Liver (tissue), 9 donors: Measurements from ENCODE around the gene CYTH2. TPM values are rescaled to one million over a fixed set of nuclear protein-coding genes. Genes with fewer than 3 reads are reported as not detected.

ENCODE experiments used
- DNase-seq: peaks from one replicate; pipeline ENCODE4 v3.0.0-alpha.2; 2017; ENCODE audit warnings: low spot score
- H3K27ac ChIP-seq, 2 donors: one replicate each; pipeline ENCODE4 v1.7.0; 2013; ENCODE audit warnings: inconsistent platforms in 2 of 2, low read length in 2 of 2, control low read depth in 1 of 2, low read depth in 1 of 2, mild to moderate bottlenecking in 1 of 2
- H3K27me3 ChIP-seq, 4 donors: one replicate each; pipeline versions ENCODE4 v1.6.1 to v1.7.0; 2013; ENCODE audit warnings: low read length in 3 of 4, inconsistent platforms in 1 of 4, mild to moderate bottlenecking in 1 of 4, moderate library complexity in 1 of 4; ENCODE audit not compliant: control insufficient read depth in 4 of 4, insufficient read depth in 4 of 4
- H3K36me3 ChIP-seq, 4 donors: one replicate each; pipeline versions ENCODE4 v1.6.1 to v1.7.0; 2013; ENCODE audit warnings: low read length in 3 of 4, mild to moderate bottlenecking in 3 of 4, low read depth in 1 of 4, moderate library complexity in 1 of 4; ENCODE audit not compliant: control insufficient read depth in 4 of 4, insufficient read depth in 3 of 4
- H3K4me1 ChIP-seq, 4 donors: one replicate each; pipeline versions ENCODE4 v1.6.1 to v1.7.0; 2013; ENCODE audit warnings: low read length in 3 of 4, mild to moderate bottlenecking in 3 of 4, moderate library complexity in 1 of 4; ENCODE audit not compliant: control insufficient read depth in 4 of 4, insufficient read depth in 4 of 4
- H3K4me3 ChIP-seq, 3 donors: one replicate each; pipeline versions ENCODE4 v1.6.1 to v1.7.0; 2013; ENCODE audit warnings: low read length in 3 of 3, control low read depth in 1 of 3, low read depth in 1 of 3, mild to moderate bottlenecking in 1 of 3
- H3K9ac ChIP-seq, 2 donors: one replicate each; pipeline ENCODE4 v1.7.0; 2013; ENCODE audit warnings: low read length in 2 of 2, mild to moderate bottlenecking in 2 of 2, moderate library complexity in 2 of 2, control low read depth in 1 of 2, low read depth in 1 of 2
- H3K9me3 ChIP-seq, 4 donors: one replicate each; pipeline versions ENCODE4 v1.6.1 to v1.7.0; 2013; ENCODE audit warnings: low read length in 3 of 4; ENCODE audit not compliant: control insufficient read depth in 4 of 4
- ATF3 ChIP-seq: IDR thresholded peaks from 2 replicates; pipeline ENCODE4 v1.6.1; 2016; ENCODE audit warnings: antibody characterized with exemption
- CTCF ChIP-seq: fragments of 150-350 bp; IDR thresholded peaks from 2 replicates; pipeline ENCODE4 v1.5.1; 2017; ENCODE audit warnings: improper control_type of control experiment, low read depth, low read length; ENCODE audit not compliant: missing input control
- EGR1 ChIP-seq, 2 donors: IDR thresholded peaks; 2 replicates each; pipeline ENCODE4 v1.6.1; 2016 to 2018; ENCODE audit warnings: antibody characterized with exemption in 2 of 2, low read depth in 2 of 2
- FOXA1 ChIP-seq: IDR thresholded peaks from 2 replicates; pipeline ENCODE4 v1.6.1; 2016; ENCODE audit warnings: antibody characterized with exemption
- FOXA2 ChIP-seq: IDR thresholded peaks from 2 replicates; pipeline ENCODE4 v1.6.1; 2016; ENCODE audit warnings: antibody characterized with exemption
- GABPA ChIP-seq, 2 donors: IDR thresholded peaks in 1 of 2; conservative IDR thresholded peaks in 1 of 2; 2 replicates each; pipeline ENCODE4 v1.6.1; 2016; ENCODE audit warnings: antibody characterized with exemption in 2 of 2, mild to moderate bottlenecking in 1 of 2, moderate library complexity in 1 of 2
- HNF4A ChIP-seq, 2 donors: conservative IDR thresholded peaks; 2 replicates each; pipeline ENCODE4 v1.6.1; 2016; ENCODE audit warnings: antibody characterized with exemption in 2 of 2, mild to moderate bottlenecking in 2 of 2
- HNF4G ChIP-seq: IDR thresholded peaks from 2 replicates; pipeline ENCODE4 v1.6.1; 2016; ENCODE audit warnings: antibody characterized with exemption
- JUND ChIP-seq, 2 donors: IDR thresholded peaks; 2 replicates each; pipeline ENCODE4 v1.6.1; 2016; ENCODE audit warnings: antibody characterized with exemption in 2 of 2
- MAX ChIP-seq: IDR thresholded peaks from 2 replicates; pipeline ENCODE4 v1.6.1; 2016; ENCODE audit warnings: antibody characterized with exemption
- NR2F2 ChIP-seq: IDR thresholded peaks from 2 replicates; pipeline ENCODE4 v1.6.1; 2016; ENCODE audit warnings: antibody characterized with exemption
- RAD21 ChIP-seq, 2 donors: IDR thresholded peaks; 2 replicates each; pipeline ENCODE4 v1.6.1; 2016; ENCODE audit warnings: antibody characterized with exemption in 2 of 2, mild to moderate bottlenecking in 2 of 2
- REST ChIP-seq: IDR thresholded peaks from 2 replicates; pipeline ENCODE4 v1.6.1; 2016; ENCODE audit warnings: antibody characterized with exemption, mild to moderate bottlenecking
- RXRA ChIP-seq, 2 donors: IDR thresholded peaks; 2 replicates each; pipeline ENCODE4 v1.6.1; 2017 to 2018; ENCODE audit warnings: antibody characterized with exemption in 2 of 2, mild to moderate bottlenecking in 1 of 2
- SP1 ChIP-seq: IDR thresholded peaks from 2 replicates; pipeline ENCODE4 v1.6.1; 2018; ENCODE audit warnings: antibody characterized with exemption, mild to moderate bottlenecking
- TAF1 ChIP-seq: conservative IDR thresholded peaks from 2 replicates; pipeline ENCODE4 v1.6.1; 2016; ENCODE audit warnings: antibody characterized with exemption, mild to moderate bottlenecking
- YY1 ChIP-seq: IDR thresholded peaks from 2 replicates; pipeline ENCODE4 v1.6.1; 2016; ENCODE audit warnings: antibody characterized with exemption, mild to moderate bottlenecking
- ZBTB33 ChIP-seq: IDR thresholded peaks from 2 replicates; pipeline ENCODE4 v1.6.1; 2016; ENCODE audit warnings: antibody characterized with exemption
- WGBS: extraction: QIAGEN DNeasy Blood & Tissue Kit; methylation state at CpG from one replicate; pipeline ENCODE4 v1.1.7; 2013; 5-methylcytosine and 5-hydroxymethylcytosine counted together
- polyA plus RNA-seq, 2 donors: library from polyadenylated mRNA; stranded (reverse) in 1 of 2; unstranded in 1 of 2; fragments of 200-250 nt in 1 of 2; fragments of >200 nt in 1 of 2; fragmentation: Nextera tagmentation in 1 of 2; extraction: Ambion mirVana in 1 of 2; gene quantifications; one replicate each; pipeline versions ENCODE4 v1.2.1 to v1.2.3, GENCODE V29; 2013 to 2015
- total RNA-seq, 2 donors: library from RNA; depleted of rRNA; stranded (reverse); fragments of >200 nt; gene quantifications; one replicate each; pipeline ENCODE4 v1.2.3, GENCODE V29; 2014
- donor health status: healthy.
- donor health status: healthy.
- donor health status: healthy.
- donor health status: healthy.
- donor health status: healthy.

CYTH2 gene
- total and polyA plus RNA-seq, 4 donors, result 13.0 to 16.9 (median 13.2) TPM

GRCh38 chr19:48456864-48457263 lies 12.3 kb upstream of the CYTH2 start:
- no peaks in the 10 kb centered on the region for H3K27me3 ChIP-seq
- H3K4me1 ChIP-seq, result peaks cover 0 to 6% (median 5%) of the 10 kb centered on the region in 4 donors
- H3K4me3 ChIP-seq, result no peak overlapping the region
- no peaks in the 10 kb centered on the region for H3K9me3 ChIP-seq
- DNase-seq, result no peak
- no peak for TF ChIP-seq RXRA (IDR thresholded peaks at IDR 0.05)
- no peak for TF ChIP-seq JUND (IDR thresholded peaks at IDR 0.05)
- no peak for TF ChIP-seq HNF4A (conservative IDR thresholded peaks at IDR 0.05)
- TF ChIP-seq YY1, result no peak
- TF ChIP-seq FOXA1, result no peak
- whole genome bisulfite sequencing, result 97% methylated on average over 4 of the region's 4 CpGs
- H3K9ac ChIP-seq, result no peak overlapping the region
- peaks cover 5 to 36% (median 15%) of the 10 kb centered on the region in 4 donors for H3K36me3 ChIP-seq
- no peak overlapping the region for H3K27ac ChIP-seq

- H3K27me3 ChIP-seq, result no peaks in the 10 kb centered on the region
- peaks cover 0 to 2% (median 2%) of the 10 kb centered on the region in 4 donors for H3K4me1 ChIP-seq
- no peak overlapping the region for H3K4me3 ChIP-seq
- no peak overlapping the region for H3K27ac ChIP-seq
- no peak overlapping the region for H3K9ac ChIP-seq
- H3K9me3 ChIP-seq, result no peaks in the 10 kb centered on the region
- no peak for DNase-seq
- TF ChIP-seq JUND (IDR thresholded peaks at IDR 0.05), result no peak
- no peak for TF ChIP-seq MAX
- no peak for TF ChIP-seq SP1
- no peak for TF ChIP-seq NR2F2
- TF ChIP-seq FOXA2, result no peak
- TF ChIP-seq CTCF, result no peak
- TF ChIP-seq FOXA1, result no peak
- no peak for TF ChIP-seq HNF4G
- no peak for TF ChIP-seq EGR1 (IDR thresholded peaks at IDR 0.05; ENCODE audit: low read depth in 2 of 2)
- TF ChIP-seq RXRA (IDR thresholded peaks at IDR 0.05), result no peak
- TF ChIP-seq REST, result no peak
- TF ChIP-seq YY1, result no peak
- TF ChIP-seq HNF4A (conservative IDR thresholded peaks at IDR 0.05), result no peak
- TF ChIP-seq ATF3, result no peak
- no peak for TF ChIP-seq ZBTB33
- TF ChIP-seq GABPA (IDR thresholded peaks at IDR 0.05 in 1 of 2, conservative IDR thresholded peaks at IDR 0.05 in 1 of 2), result no peak
- no peak for TF ChIP-seq TAF1
- TF ChIP-seq RAD21 (IDR thresholded peaks at IDR 0.05), result no peak
- 98% methylated on average over 2 of the region's 2 CpGs for WGBS
- peaks cover 4 to 28% (median 11%) of the 10 kb centered on the region in 4 donors for H3K36me3 ChIP-seq
Measured at GRCh38 chr19:48458016-48458415, 11.2 kb upstream of the CYTH2 start.
